ENCODE data around the gene SMIM31.
A peak's percentile ranks its signal among the peaks of the same experiment; 100 is the strongest.

The SMIM31 gene

GRCh38 chr4:164768516-164768915 lies 14.6 kb downstream of the SMIM31 start:
- H3K27ac Mint-ChIP-seq: no peak overlapping the region
- H3K4me1 Mint-ChIP-seq: no peaks in the 10 kb centered on the region
- H3K27me3 Mint-ChIP-seq: peaks cover 12 to 27% of the 10 kb centered on the region in 2 donors
- no peaks in the 10 kb centered on the region for H3K36me3 Mint-ChIP-seq
- ATAC-seq (replicated peaks) (peak in 1 of 2 donors; percentile 25), DNase-seq (no peak)
- H3K9me3 Mint-ChIP-seq: no peaks in the 10 kb centered on the region
- no peak overlapping the region for H3K4me3 Mint-ChIP-seq

GRCh38 chr4:164770010-164770724 lies 16.2 kb downstream of the SMIM31 start:
- no peak for DNase-seq
- Mint-ChIP-seq H3K36me3 (no peaks in the 10 kb centered on the region), H3K27ac (no peak overlapping the region), H3K27me3 (peaks cover 9 to 27% of the 10 kb centered on the region in 2 donors), H3K4me1 (no peaks in the 10 kb centered on the region), H3K4me3 (no peak overlapping the region), H3K9me3 (no peaks in the 10 kb centered on the region)
- no peak for ATAC-seq (replicated peaks)

- H3K4me3 Mint-ChIP-seq: no peak overlapping the region
- DNase-seq (no peak), ATAC-seq (replicated peaks) (no peak)
- no peak overlapping the region for H3K27ac Mint-ChIP-seq
- H3K27me3 Mint-ChIP-seq: peaks cover 8 to 21% of the 10 kb centered on the region in 2 donors
- no peaks in the 10 kb centered on the region for H3K4me1 Mint-ChIP-seq
- no peaks in the 10 kb centered on the region for H3K9me3 Mint-ChIP-seq
- no peaks in the 10 kb centered on the region for H3K36me3 Mint-ChIP-seq
These were observed 17.2 kb downstream of the SMIM31 start for GRCh38 chr4:164771088-164771487.

- H3K4me3 Mint-ChIP-seq: no peak overlapping the region
- no peaks in the 10 kb centered on the region for H3K9me3 Mint-ChIP-seq
- DNase-seq (no peak), ATAC-seq (replicated peaks) (no peak)
- H3K27ac Mint-ChIP-seq: no peak overlapping the region
- H3K4me1 Mint-ChIP-seq: no peaks in the 10 kb centered on the region
- no peaks in the 10 kb centered on the region for H3K36me3 Mint-ChIP-seq
- peaks cover 8 to 19% of the 10 kb centered on the region in 2 donors for H3K27me3 Mint-ChIP-seq
These were observed 18.1 kb downstream of the SMIM31 start for GRCh38 chr4:164772076-164772475.

GRCh38 chr4:164779080-164779479 lies 25.1 kb downstream of the SMIM31 start:
- no peak overlapping the region for H3K4me3 Mint-ChIP-seq
- H3K9me3 Mint-ChIP-seq: no peaks in the 10 kb centered on the region
- no peak for ATAC-seq (replicated peaks)
- H3K4me1 Mint-ChIP-seq: no peaks in the 10 kb centered on the region
- no peak overlapping the region for H3K27ac Mint-ChIP-seq
- no peak for DNase-seq
- no peaks in the 10 kb centered on the region for H3K27me3 Mint-ChIP-seq
- no peaks in the 10 kb centered on the region for H3K36me3 Mint-ChIP-seq

- no peaks in the 10 kb centered on the region for H3K4me1 Mint-ChIP-seq
- no peaks in the 10 kb centered on the region for H3K36me3 Mint-ChIP-seq
- no peaks in the 10 kb centered on the region for H3K27me3 Mint-ChIP-seq
- ATAC-seq (replicated peaks) (no peak), DNase-seq (peak; percentile 4)
- H3K9me3 Mint-ChIP-seq: no peaks in the 10 kb centered on the region
- H3K27ac Mint-ChIP-seq: no peak overlapping the region
- no peak overlapping the region for H3K4me3 Mint-ChIP-seq
These were observed 25.9 kb downstream of the SMIM31 start for GRCh38 chr4:164779811-164780216.

- no peak overlapping the region for H3K4me3 Mint-ChIP-seq
- no peaks in the 10 kb centered on the region for H3K9me3 Mint-ChIP-seq
- no peaks in the 10 kb centered on the region for H3K4me1 Mint-ChIP-seq
- DNase-seq (no peak), ATAC-seq (replicated peaks) (no peak)
- no peaks in the 10 kb centered on the region for H3K36me3 Mint-ChIP-seq
- no peaks in the 10 kb centered on the region for H3K27me3 Mint-ChIP-seq
- H3K27ac Mint-ChIP-seq: no peak overlapping the region
These were observed 26.9 kb downstream of the SMIM31 start for GRCh38 chr4:164780839-164781238.

- no peaks in the 10 kb centered on the region for H3K9me3 Mint-ChIP-seq
- DNase-seq (no peak), ATAC-seq (replicated peaks) (no peak)
- H3K36me3 Mint-ChIP-seq: no peaks in the 10 kb centered on the region
- H3K4me3 Mint-ChIP-seq: no peak overlapping the region
- no peaks in the 10 kb centered on the region for H3K27me3 Mint-ChIP-seq
- H3K27ac Mint-ChIP-seq: no peak overlapping the region
- H3K4me1 Mint-ChIP-seq: no peaks in the 10 kb centered on the region
These were observed 30.0 kb downstream of the SMIM31 start for GRCh38 chr4:164783976-164784375.

GRCh38 chr4:164789047-164789446 lies 35.1 kb downstream of the SMIM31 start:
- Mint-ChIP-seq H3K9me3 (peaks cover 0 to 2% of the 10 kb centered on the region in 2 donors), H3K27ac (no peak overlapping the region), H3K4me1 (no peaks in the 10 kb centered on the region), H3K36me3 (no peaks in the 10 kb centered on the region), H3K27me3 (peaks cover 0 to 5% of the 10 kb centered on the region in 2 donors), H3K4me3 (no peak overlapping the region)
- ATAC-seq (replicated peaks) (no peak), DNase-seq (no peak)

- H3K27me3 Mint-ChIP-seq: peaks cover 0 to 5% of the 10 kb centered on the region in 2 donors
- DNase-seq (no peak), ATAC-seq (replicated peaks) (no peak)
- H3K9me3 Mint-ChIP-seq: peaks cover 0 to 2% of the 10 kb centered on the region in 2 donors
- no peak overlapping the region for H3K27ac Mint-ChIP-seq
- H3K4me3 Mint-ChIP-seq: no peak overlapping the region
- no peaks in the 10 kb centered on the region for H3K4me1 Mint-ChIP-seq
- no peaks in the 10 kb centered on the region for H3K36me3 Mint-ChIP-seq
These were observed 36.3 kb downstream of the SMIM31 start for GRCh38 chr4:164790249-164790648.

GRCh38 chr4:164799410-164799809 lies 45.5 kb downstream of the SMIM31 start:
- H3K36me3 Mint-ChIP-seq: no peaks in the 10 kb centered on the region
- H3K4me1 Mint-ChIP-seq: no peaks in the 10 kb centered on the region
- H3K27ac Mint-ChIP-seq: no peak overlapping the region
- peaks cover 5 to 9% of the 10 kb centered on the region in 2 donors for H3K27me3 Mint-ChIP-seq
- DNase-seq (no peak), ATAC-seq (replicated peaks) (no peak)
- H3K9me3 Mint-ChIP-seq: no peaks in the 10 kb centered on the region
- H3K4me3 Mint-ChIP-seq: no peak overlapping the region

- H3K27me3 Mint-ChIP-seq: peaks cover 5 to 9% of the 10 kb centered on the region in 2 donors
- ATAC-seq (replicated peaks) (no peak), DNase-seq (no peak)
- H3K36me3 Mint-ChIP-seq: no peaks in the 10 kb centered on the region
- H3K9me3 Mint-ChIP-seq: no peaks in the 10 kb centered on the region
- H3K4me3 Mint-ChIP-seq: no peak overlapping the region
- H3K4me1 Mint-ChIP-seq: no peaks in the 10 kb centered on the region
- H3K27ac Mint-ChIP-seq: no peak overlapping the region
These were observed 46.9 kb downstream of the SMIM31 start for GRCh38 chr4:164800786-164801185.

GRCh38 chr4:164802301-164802901 lies 48.5 kb downstream of the SMIM31 start:
- H3K27me3 Mint-ChIP-seq: peaks cover 5 to 9% of the 10 kb centered on the region in 2 donors
- no peak overlapping the region for H3K4me3 Mint-ChIP-seq
- H3K4me1 Mint-ChIP-seq: no peaks in the 10 kb centered on the region
- no peaks in the 10 kb centered on the region for H3K36me3 Mint-ChIP-seq
- H3K9me3 Mint-ChIP-seq: no peaks in the 10 kb centered on the region
- no peak for ATAC-seq (replicated peaks)
- DNase-seq: no peak
- H3K27ac Mint-ChIP-seq: no peak overlapping the region

GRCh38 chr4:164803702-164804101 lies 49.8 kb downstream of the SMIM31 start:
- DNase-seq (no peak), ATAC-seq (replicated peaks) (no peak)
- H3K27ac Mint-ChIP-seq: no peak overlapping the region
- no peaks in the 10 kb centered on the region for H3K4me1 Mint-ChIP-seq
- H3K27me3 Mint-ChIP-seq: peaks cover 5 to 9% of the 10 kb centered on the region in 2 donors
- H3K4me3 Mint-ChIP-seq: no peak overlapping the region
- H3K9me3 Mint-ChIP-seq: no peaks in the 10 kb centered on the region
- H3K36me3 Mint-ChIP-seq: no peaks in the 10 kb centered on the region

GRCh38 chr4:164807611-164808010 lies 53.7 kb downstream of the SMIM31 start:
- no peak for ATAC-seq (replicated peaks)
- no peaks in the 10 kb centered on the region for H3K9me3 Mint-ChIP-seq
- no peaks in the 10 kb centered on the region for H3K36me3 Mint-ChIP-seq

More at GRCh38 chr4:164807611-164808010, 53.7 kb downstream of the SMIM31 start:
- H3K4me1 Mint-ChIP-seq: no peaks in the 10 kb centered on the region
- H3K27ac Mint-ChIP-seq: no peak overlapping the region
- no peaks in the 10 kb centered on the region for H3K27me3 Mint-ChIP-seq
- no peak overlapping the region for H3K4me3 Mint-ChIP-seq
- no peak for DNase-seq

Measured in stimulated activated naive B cell treated with anti-CD40 and anti-IgM and Interleukin-4, amounts not matched to agents 10 μg/mL and 1 μg/mL and 100 μg/mL, for 72 hours (primary cell).